Measurements from ENCODE around the gene MEPCE.

DNA sequence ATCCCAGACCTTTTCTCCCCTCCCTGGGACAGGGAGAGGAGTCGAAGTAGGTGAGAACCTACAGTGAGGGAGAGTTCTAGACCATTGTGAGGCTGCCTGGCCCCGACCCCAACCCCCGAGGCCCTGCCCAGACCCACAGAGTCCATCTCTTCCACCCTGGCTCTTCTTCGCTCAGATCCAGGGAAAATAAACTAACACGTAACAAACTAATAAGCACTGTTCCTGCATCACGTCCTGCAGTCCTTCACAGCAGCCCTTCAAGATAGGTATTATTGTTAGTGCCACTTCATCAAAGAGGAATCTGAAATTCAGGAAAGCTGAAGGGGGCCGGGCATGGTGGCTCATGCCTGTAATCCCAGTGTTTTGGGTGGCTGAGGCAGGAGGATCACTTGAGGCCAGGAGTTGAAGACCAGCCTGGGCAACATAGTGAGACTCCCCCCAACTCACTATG, 34.6 kb downstream of the MEPCE start, which contains the start of gene SPACDR:
- TF ChIP-seq, protein P1, sequence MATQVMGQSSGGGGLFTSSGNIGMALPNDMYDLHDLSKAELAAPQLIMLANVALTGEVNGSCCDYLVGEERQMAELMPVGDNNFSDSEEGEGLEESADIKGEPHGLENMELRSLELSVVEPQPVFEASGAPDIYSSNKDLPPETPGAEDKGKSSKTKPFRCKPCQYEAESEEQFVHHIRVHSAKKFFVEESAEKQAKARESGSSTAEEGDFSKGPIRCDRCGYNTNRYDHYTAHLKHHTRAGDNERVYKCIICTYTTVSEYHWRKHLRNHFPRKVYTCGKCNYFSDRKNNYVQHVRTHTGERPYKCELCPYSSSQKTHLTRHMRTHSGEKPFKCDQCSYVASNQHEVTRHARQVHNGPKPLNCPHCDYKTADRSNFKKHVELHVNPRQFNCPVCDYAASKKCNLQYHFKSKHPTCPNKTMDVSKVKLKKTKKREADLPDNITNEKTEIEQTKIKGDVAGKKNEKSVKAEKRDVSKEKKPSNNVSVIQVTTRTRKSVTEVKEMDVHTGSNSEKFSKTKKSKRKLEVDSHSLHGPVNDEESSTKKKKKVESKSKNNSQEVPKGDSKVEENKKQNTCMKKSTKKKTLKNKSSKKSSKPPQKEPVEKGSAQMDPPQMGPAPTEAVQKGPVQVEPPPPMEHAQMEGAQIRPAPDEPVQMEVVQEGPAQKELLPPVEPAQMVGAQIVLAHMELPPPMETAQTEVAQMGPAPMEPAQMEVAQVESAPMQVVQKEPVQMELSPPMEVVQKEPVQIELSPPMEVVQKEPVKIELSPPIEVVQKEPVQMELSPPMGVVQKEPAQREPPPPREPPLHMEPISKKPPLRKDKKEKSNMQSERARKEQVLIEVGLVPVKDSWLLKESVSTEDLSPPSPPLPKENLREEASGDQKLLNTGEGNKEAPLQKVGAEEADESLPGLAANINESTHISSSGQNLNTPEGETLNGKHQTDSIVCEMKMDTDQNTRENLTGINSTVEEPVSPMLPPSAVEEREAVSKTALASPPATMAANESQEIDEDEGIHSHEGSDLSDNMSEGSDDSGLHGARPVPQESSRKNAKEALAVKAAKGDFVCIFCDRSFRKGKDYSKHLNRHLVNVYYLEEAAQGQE (IDR thresholded peaks at IDR 0.05; ENCODE audit: insufficient read depth in 1 of 2, low read depth in 2 of 2, low read length in 1 of 2) = no peak
- TF ChIP-seq, protein P2, sequence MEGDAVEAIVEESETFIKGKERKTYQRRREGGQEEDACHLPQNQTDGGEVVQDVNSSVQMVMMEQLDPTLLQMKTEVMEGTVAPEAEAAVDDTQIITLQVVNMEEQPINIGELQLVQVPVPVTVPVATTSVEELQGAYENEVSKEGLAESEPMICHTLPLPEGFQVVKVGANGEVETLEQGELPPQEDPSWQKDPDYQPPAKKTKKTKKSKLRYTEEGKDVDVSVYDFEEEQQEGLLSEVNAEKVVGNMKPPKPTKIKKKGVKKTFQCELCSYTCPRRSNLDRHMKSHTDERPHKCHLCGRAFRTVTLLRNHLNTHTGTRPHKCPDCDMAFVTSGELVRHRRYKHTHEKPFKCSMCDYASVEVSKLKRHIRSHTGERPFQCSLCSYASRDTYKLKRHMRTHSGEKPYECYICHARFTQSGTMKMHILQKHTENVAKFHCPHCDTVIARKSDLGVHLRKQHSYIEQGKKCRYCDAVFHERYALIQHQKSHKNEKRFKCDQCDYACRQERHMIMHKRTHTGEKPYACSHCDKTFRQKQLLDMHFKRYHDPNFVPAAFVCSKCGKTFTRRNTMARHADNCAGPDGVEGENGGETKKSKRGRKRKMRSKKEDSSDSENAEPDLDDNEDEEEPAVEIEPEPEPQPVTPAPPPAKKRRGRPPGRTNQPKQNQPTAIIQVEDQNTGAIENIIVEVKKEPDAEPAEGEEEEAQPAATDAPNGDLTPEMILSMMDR (IDR thresholded peaks at IDR 0.05) = no peak
- TF ChIP-seq POLR2AphosphoS5 (IDR thresholded peaks at IDR 0.05; ENCODE audit: low read depth, low read length) = no peak
- TF ChIP-seq SIN3A (IDR thresholded peaks at IDR 0.05; ENCODE audit: borderline replicate concordance, insufficient read depth, low read depth, low read length) = no peak
